GM21515 (cell line): ENCODE results near the gene SLC35F5.
"Not testable (repeated sequence)": the region's sequence is repeated elsewhere in the genome, so short reads cannot be mapped to it uniquely, and the experiment has no call there.

ENCODE experiments used
- ATAC-seq: cut with Tn5 transposase; IDR thresholded peaks from one replicate; pipeline ENCODE4 v1.9.1; 2021; ENCODE audit not compliant: unreplicated experiment

SLC35F5 gene

DNA sequence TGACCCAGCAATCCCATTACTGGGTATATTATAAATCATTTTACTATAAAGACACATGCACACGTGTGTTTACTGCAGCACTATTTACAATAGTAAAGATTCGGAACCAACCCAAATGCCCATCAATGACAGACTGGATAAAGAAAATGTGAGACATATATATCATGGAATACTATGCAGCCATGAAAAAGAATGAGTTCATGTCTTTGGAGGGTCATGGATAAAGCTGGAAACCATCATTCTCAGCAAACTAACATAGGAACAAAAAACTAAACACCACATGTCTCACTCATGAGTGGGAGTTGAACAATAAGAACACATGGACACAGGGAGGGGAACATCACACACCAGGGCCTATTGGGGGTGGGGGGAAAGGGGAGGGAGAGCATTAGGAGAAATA lies 58.2 kb downstream of the SLC35F5 start:
- not testable (repeated sequence) for ATAC-seq

- no peak for ATAC-seq
These were observed 58.9 kb downstream of the SLC35F5 start for GRCh38 chr2:113697516-113697915.

DNA sequence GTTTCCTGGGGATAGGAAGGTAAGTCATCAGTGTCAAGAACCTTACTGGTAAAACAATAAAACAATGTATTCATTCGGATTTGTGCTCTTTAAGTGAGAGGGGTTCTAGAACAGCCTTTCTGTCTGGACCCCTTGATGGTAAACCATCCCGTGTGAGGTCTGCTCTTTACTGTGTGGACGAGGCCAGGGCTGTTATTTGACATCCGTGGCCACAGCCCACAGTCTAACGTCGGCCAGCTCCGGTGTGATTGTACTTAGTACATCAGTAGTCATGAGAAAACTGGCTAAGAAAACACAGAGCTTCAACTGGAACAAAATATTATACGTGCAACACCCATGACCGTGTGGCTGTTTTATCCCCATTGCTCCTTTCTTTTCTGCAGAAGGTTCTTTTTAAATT lies 62.0 kb downstream of the SLC35F5 start:
- ATAC-seq = no peak

DNA sequence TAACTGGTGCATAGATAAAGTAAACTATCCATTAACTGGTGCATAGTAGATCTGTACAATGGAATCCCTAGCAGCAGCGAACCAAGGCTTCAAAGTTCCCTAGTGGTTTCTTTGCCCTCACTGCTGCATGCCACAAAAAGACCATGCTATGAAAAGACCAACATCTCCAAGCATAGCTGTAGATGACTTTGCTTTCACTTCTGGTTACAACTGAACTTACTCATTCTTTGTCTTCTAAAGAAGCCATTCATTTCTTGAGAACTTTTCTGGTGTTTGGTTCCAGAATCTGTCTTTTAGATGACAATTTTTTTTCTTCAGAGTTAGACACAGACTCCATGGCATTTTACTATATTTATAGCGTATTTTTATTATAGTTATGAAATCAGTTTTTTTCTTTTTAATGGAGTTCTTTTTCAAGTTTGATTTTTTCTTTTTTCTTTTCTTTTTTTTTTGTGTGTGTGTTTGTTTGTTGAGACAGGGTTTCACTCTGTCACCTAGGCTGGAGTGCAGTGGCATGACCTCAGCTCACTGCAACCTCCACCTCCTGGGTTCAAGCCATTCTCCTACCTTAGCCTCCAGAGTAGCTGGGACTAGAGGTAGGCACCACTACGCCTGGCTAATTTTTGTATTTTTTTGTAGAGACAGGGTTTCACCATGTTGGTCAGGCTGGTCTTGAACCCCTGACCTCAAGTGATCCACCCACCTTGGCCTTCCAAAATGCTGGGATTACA lies 63.6 kb downstream of the SLC35F5 start:
- ATAC-seq = peak; percentile 70

DNA sequence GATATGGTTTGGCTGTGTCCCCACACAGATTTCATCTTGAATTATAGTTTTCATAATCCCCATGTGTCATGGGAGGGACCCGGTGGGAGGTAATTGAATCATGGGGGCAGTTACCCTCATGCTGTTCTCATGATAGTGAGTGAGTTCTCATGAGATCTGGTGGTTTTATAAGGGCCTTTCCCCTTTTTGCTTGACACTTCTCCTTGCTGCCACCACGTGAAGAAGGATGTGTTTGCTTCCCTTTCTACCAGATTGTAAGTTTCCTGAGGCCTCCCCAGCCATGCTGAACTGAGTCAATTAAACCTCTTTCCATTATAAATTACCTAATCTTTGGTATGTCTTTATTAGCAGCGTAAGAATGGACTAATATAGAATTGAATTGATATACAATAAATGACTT lies 65.6 kb downstream of the SLC35F5 start:
- ATAC-seq = not testable (repeated sequence)

DNA sequence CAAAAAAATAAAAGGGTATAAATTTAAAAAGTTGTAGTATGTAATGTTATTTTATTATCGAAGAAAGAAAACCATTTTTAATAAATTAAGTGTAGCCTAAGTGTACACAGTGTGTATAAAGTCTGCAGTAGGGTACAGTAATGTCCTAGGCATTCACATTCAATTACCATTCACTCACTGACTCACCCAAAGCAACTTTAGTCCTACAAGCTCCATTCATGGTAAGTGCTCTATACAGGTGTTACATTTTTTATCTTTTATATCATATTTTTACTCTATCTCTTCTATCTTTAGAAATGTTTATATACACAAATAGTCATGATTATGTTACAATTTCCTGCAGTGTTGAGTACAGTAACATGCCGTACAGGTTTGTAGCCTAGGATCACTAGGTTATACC lies 69.9 kb downstream of the SLC35F5 start:
- no peak for ATAC-seq

GRCh38 chr2:113685471-113685870 lies 71.0 kb downstream of the SLC35F5 start:
- no peak for ATAC-seq

GRCh38 chr2:113679457-113679856 lies 77.0 kb downstream of the SLC35F5 start:
- ATAC-seq = no peak

GRCh38 chr2:113677330-113677729 lies 79.1 kb downstream of the SLC35F5 start:
- no peak for ATAC-seq

DNA sequence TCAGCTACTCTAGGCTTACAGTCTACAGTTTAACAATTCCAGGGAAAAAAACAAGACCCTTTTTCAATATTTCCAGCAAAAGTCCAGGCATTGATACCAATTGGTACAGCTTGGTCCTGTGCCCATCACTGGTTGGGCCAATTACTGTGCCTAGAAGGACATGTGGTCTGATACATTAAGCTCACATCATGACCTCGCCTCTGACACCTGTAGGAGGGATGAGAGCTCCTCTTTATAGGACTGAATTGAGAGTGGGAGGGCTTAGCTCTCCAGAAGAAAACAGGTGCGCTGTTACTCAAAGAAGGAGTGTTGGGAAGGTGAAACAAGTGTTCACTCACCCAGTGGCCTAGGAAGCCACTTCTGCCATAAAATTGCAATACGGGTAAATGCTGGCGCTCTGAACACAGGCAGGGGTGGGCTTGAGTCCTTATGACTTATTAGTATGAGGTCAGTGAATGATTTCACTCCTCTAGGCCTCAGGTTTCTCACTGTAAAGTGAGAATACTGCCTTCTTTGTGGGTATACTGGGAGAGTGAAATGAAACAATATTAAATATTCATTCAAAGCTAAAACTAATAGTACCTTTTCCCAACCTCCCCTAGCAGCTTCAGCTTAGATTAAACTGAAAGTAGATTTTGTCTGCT lies 79.7 kb downstream of the SLC35F5 start:
- ATAC-seq = no peak

DNA sequence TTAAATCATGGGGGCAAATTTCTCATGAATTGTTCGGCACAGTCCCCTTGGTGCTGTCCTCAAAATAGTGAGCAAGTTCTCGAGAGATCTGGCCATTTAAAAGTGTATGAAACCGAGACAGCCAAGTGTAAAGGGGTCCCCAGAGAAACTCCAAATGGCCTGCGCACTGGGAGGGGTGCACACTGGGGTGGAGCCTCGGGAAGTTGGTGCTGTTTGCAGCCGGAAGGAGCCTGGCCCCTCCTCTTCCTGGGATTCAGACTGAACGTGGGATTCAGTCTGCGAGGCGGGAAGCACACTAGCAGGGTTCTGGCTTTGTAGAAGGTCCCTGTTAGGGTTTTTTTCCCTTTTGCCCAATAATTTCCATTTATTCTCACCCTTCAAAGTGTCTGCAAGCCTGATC lies 80.6 kb downstream of the SLC35F5 start:
- no peak for ATAC-seq

DNA sequence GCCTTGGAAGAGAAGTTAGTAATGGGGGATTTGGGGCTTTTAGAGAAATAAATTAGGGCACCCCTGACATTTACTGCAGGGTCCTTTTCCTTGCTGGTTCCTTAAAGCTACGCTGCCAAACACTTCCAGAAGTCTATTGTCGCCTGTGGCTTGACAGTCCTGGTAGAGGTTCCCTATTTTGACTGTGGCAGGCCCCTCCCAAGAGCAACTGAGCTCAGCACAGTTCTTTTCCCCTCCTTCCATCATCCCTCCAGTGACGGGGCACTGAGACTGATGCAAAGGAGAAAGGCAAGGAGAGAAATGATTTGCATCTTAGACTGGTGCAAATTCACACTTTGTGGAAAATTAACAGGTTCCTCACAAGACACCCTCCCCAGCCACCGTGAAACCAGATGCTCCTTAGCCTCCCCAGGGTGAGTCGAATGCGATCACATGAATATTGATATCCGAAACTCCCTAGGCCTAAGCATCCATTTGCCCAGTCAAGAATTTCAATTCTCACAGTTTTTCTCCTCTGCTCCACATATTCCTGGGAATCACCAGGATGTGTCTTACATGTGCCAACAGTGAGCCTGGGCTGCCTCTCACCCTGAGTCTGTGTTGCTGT lies 84.0 kb downstream of the SLC35F5 start:
- no peak for ATAC-seq

DNA sequence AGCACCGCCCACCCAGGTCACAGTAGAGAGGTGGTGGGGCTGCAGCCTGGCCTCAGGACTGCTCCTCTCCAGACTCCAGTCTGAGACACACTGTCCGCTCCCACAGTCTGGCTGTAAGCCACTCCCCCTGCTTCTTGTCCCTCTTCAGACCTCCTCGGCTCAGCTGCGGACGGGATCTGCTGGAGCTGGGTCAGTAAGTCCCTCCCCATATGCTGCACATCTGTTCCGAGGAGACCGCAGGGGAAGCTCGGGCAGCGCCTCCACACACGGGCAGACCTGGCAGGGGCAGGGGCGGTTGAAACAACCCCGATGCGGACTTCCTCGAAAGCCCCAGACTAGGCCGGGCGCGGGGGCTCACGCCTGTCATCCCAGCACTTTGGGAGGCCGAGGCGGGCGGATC lies 87.4 kb downstream of the SLC35F5 start:
- ATAC-seq = not testable (repeated sequence)

DNA sequence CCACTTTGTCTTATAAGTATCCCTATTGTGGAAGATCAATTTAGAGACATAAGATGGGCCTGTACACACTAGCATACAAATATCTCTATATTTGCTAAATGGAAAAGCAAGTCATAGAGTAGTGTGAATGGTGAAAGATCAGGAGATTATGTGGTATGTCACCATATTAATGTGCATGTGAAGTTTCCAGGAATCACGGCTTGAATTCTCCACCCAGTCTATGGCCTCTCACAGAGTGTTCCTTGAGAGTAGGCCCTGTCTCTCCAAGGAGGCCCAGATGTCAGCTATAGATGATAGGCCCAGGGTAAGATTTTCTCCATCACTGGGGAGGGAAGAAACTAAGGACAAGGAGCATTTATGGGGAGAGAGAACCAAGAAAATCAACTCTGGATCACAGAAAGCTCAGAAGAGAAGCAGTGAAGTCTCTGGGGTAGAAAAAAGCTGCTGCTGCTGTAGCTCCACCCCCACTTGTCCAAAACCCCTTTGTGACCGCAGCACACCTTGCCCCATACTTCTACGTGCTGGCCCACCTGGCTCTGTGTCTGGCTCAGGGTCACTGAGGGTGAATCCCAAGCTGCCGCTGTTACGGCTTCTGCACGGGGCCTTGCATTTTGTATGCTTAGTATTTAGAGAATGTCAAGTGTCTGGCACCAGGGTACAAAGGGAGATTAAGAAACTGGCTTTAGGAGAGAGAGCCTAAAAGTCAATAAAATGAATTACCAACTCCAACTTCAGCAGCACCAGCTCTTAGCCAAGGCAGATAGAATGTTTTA lies 91.5 kb downstream of the SLC35F5 start:
- not testable (repeated sequence) for ATAC-seq

- not testable (repeated sequence) for ATAC-seq
These were observed 93.0 kb downstream of the SLC35F5 start for GRCh38 chr2:113663285-113664060.
